Brain pericyte (primary cell): ENCODE results near the gene MRPL17.

ENCODE experiments used
- DNase-seq: peaks from one replicate; pipeline ENCODE4 v3.0.0-alpha.2; 2012; ENCODE audit warnings: low read depth, low spot score

MRPL17 gene

GRCh38 chr11:6682591-6682935 is 577 bp downstream of the MRPL17 start:
- DNase-seq, result no peak

GRCh38 chr11:6681949-6682348 is 1.2 kb downstream of the MRPL17 start:
- DNase-seq, result no peak

GRCh38 chr11:6681505-6681904 is 1.6 kb downstream of the MRPL17 start:
- no peak for DNase-seq

GRCh38 chr11:6677018-6677417 is 6.1 kb downstream of the MRPL17 start:
- no peak for DNase-seq

GRCh38 chr11:6674862-6675261 is 8.3 kb downstream of the MRPL17 start:
- DNase-seq, result no peak

- DNase-seq, result no peak
These were observed 8.9 kb downstream of the MRPL17 start for GRCh38 chr11:6674219-6674597.

GRCh38 chr11:6673523-6674218 is 9.5 kb downstream of the MRPL17 start:
- no peak for DNase-seq

- DNase-seq, result no peak
These were observed 11.1 kb downstream of the MRPL17 start for GRCh38 chr11:6671991-6672390.

GRCh38 chr11:6670202-6670830 is 12.8 kb downstream of the MRPL17 start:
- DNase-seq, result no peak

GRCh38 chr11:6667733-6668374 is 15.3 kb downstream of the MRPL17 start:
- peak; percentile 16 for DNase-seq

- DNase-seq, result no peak
These were observed 16.6 kb downstream of the MRPL17 start for GRCh38 chr11:6666302-6667183.

GRCh38 chr11:6664551-6664950 is 18.6 kb downstream of the MRPL17 start:
- no peak for DNase-seq

GRCh38 chr11:6663794-6664469 is 19.2 kb downstream of the MRPL17 start:
- no peak for DNase-seq

- no peak for DNase-seq
These were observed 22.4 kb downstream of the MRPL17 start for GRCh38 chr11:6660712-6661111.

- no peak for DNase-seq
These were observed 24.5 kb downstream of the MRPL17 start for GRCh38 chr11:6658647-6659046.

- DNase-seq, result no peak
These were observed 25.8 kb downstream of the MRPL17 start for GRCh38 chr11:6657346-6657745.

GRCh38 chr11:6656936-6657335 is 26.2 kb downstream of the MRPL17 start:
- DNase-seq, result no peak

GRCh38 chr11:6656584-6656915 is 26.6 kb downstream of the MRPL17 start:
- no peak for DNase-seq

GRCh38 chr11:6655790-6656583 is 27.2 kb downstream of the MRPL17 start, which contains the start of gene DCHS1:
DCHS1 (minus strand) TSS chr11:6655809; CDS start chr11:6641613, 14,196 bp downstream.
- DNase-seq, result no peak

GRCh38 chr11:6655020-6655789 is 27.9 kb downstream of the MRPL17 start:
- DNase-seq, result no peak
